GM21786 (cell line): ENCODE measurements around the gene CEP290.

Experiments used
- ATAC-seq: cut with Tn5 transposase; IDR thresholded peaks from one replicate; pipeline ENCODE4 v1.9.1; 2021; ENCODE audit not compliant: unreplicated experiment

CEP290 gene

GRCh38 chr12:88141774-88142609 lies at the start of gene CEP290, which contains the start of gene TMTC3:
TSS of gene CEP290 (minus strand) at chr12:88142088. CDS start at chr12:88141307, 781 bp downstream.
TSS of gene TMTC3 (plus strand) at chr12:88142307. CDS start at chr12:88148316, 6,009 bp downstream.
- ATAC-seq: peak; percentile 93

GRCh38 chr12:88188180-88188579 lies 46.3 kb upstream of the CEP290 start:
- no peak for ATAC-seq

DNA sequence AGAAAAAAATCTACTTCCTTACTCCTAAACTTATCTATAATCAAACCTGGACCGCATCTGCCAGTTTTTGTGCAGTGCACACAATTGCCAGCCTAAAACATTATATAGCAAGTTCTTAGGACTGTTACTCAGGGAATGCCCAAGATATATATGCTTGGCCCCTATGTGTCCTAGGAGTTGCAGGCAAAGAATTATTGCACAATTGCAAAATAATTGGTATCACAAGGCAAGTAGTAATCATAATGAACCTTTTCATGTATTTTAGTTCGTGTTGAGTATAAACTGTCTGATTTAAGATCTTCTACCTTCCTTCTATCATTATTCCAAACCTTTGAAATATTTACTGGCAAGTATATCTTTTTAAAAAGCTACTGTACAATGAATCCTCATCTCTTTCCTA lies 45.7 kb upstream of the CEP290 start:
- ATAC-seq: no peak

- peak; percentile 93 for ATAC-seq
Measured at GRCh38 chr12:88185988-88186387, 44.1 kb upstream of the CEP290 start.

DNA sequence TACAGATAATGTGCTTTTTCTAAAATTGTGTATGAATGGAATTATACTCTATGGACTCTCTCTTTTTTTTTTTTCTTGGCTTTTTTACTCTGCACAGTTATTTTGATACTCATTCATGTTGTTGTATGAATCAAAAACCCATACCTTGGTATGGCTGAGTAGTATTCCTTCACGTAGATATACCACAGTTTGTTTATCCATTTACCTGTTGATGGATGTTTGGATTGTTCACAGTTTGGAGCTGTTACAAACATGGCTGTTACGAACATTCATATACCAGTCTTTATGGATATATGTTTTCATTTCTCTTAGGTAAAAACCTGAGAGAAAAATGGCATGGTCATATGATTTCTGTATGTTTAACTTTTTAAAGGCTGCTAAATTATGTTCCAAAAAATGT lies 43.4 kb upstream of the CEP290 start:
- no peak for ATAC-seq

DNA sequence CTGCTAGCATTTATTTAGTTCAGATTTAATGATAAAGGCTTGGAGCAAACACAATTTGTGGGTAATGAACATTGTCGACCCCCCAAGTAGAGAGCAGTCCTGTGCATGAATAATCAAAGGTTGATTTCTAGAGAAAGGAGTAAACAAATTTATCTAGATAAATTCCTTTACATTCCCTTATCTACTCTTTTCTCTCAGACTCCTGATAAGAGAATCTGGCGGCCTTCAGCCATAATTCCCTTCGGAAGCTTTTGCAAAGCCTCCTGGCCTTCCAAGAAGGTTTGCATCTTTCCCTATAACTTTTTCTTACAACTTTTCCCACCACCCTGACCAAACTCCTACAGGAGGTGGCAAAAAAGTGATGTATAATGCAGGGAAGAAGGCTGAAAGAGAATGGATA lies 42.3 kb upstream of the CEP290 start:
- no peak for ATAC-seq

- no peak for ATAC-seq
Measured at GRCh38 chr12:88182416-88182815, 40.5 kb upstream of the CEP290 start.

- ATAC-seq: no peak
Measured at GRCh38 chr12:88181881-88182280, 40.0 kb upstream of the CEP290 start.

GRCh38 chr12:88179436-88180014 lies 37.6 kb upstream of the CEP290 start:
- no peak for ATAC-seq

DNA sequence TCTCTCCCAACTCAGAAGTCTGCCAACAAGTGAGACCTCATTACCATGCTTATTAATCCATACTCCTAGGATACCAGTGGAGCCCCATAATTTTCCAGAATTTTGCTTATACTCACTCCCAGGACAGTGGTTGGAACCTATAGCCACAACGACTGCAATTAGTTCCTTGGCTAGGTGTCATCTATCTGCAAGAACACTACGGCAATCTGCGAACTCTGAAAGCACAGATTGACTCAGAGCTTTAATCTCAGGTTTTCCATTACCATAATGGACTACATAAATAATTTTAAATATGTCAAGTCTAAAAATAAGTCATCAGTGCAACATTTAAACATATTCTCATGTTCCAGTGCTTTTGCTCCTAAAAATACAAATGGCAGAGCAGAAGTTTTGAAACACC lies 33.7 kb upstream of the CEP290 start:
- ATAC-seq: no peak

DNA sequence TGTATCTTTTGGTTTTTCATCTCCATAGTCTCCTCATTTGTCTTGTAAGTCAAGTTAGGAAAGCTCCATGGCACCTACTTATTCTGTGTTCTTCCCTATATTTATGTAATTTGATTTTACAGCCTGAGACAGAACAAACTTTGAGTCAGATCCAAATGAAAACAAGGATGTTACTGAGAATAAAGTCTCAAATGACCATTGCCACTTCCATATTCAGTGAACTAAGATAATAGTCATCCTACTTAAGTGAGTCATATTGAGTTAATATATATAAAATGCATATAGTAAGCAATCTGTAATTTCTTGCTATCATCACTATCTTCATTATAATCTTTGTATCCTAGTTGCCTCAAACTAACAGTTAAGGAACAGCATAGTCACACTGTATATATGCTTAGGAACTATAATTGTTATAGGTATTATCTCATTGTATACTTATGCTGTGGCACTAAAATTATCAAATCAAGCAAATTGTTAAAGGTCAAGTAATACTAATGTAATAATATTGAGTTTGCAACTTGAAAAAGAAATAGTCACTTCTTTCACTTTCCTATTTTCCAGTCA lies 31.0 kb upstream of the CEP290 start:
- ATAC-seq: no peak

- no peak for ATAC-seq
Measured at GRCh38 chr12:88167384-88167783, 25.5 kb upstream of the CEP290 start.

- no peak for ATAC-seq
Measured at GRCh38 chr12:88166179-88166578, 24.3 kb upstream of the CEP290 start.

DNA sequence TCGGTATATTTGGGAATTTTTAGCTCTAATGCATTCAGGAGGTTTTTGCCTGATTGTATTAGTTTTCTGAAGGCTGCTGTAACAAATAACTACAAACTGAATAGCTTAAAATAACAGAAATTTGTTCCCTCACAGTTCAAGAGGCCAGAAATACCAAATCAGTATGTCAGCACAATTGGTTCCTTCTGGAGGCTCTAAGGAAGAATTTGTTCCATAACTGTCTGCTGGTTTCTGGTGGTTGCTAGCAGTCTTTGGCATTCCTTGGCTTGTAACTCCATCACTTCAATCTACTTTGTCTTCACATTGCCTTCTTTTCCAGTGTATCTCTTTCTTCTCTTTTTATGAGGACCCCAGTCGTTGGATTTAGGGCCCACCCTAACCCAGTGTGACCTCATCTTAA lies 21.5 kb upstream of the CEP290 start:
- ATAC-seq: no peak

DNA sequence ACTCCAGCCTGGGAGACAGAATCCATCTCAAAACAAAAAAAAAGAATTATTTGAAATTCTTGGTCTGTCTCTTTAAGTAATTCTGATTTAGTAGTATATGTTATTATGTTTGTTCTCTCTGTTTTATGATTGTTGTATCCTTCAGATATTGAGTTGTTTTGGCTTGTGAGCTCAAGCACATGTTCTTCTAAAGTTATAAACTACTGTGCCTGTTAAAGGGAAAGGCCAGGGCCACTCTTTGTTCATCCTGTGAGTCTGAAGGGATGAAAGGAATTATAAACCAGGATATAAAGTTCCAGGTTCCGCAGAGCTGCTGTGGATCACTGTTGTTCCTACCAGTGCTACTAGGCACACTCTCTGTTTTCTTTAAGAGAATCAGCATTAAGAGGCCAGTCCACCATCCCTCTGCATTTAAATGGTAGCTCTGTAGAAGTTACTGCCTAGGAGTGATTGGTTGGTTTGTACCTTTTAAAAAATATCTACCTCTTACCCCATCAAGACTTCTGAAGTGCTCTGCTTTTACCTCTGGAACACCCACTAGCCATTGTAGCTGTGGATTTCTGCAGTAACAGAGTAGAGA lies 14.3 kb upstream of the CEP290 start:
- ATAC-seq: no peak

DNA sequence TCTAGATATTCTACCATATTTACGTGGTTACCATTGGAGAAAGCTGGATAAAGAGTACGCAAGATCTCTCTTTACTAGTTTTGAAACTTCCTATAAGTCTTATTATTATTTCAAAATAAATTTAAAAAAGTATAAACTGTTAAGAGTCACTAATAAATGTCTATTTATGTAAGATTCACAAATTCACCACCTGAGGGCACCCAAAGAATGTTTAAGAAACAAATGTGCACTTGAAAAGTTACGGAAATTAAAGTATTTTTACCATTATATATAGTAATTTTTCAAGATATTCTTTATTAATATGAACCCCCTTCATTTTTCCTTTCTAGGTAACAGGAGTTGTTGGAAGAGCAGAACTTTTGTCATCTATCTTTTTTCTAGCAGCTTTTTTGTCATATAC lies 12.1 kb upstream of the CEP290 start:
- ATAC-seq: no peak

DNA sequence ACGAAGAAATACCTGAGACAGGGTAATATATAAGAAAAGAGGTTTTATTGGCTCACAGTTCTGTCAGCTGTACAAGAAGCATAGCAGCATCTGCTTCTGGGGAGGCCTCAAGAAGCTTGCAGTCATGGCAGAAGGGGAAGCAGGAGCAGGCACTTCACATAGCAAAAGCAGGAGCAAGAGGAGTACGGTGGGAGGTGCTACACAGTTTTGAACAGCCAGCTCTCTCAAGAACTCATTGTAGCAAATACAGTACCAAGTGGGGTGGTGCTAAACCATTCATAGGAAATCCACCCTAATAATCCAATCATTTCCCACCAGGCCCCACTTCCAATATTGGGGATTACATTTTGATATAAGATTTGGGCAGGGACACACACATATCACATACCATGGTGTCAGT lies 8.2 kb upstream of the CEP290 start:
- ATAC-seq: no peak

DNA sequence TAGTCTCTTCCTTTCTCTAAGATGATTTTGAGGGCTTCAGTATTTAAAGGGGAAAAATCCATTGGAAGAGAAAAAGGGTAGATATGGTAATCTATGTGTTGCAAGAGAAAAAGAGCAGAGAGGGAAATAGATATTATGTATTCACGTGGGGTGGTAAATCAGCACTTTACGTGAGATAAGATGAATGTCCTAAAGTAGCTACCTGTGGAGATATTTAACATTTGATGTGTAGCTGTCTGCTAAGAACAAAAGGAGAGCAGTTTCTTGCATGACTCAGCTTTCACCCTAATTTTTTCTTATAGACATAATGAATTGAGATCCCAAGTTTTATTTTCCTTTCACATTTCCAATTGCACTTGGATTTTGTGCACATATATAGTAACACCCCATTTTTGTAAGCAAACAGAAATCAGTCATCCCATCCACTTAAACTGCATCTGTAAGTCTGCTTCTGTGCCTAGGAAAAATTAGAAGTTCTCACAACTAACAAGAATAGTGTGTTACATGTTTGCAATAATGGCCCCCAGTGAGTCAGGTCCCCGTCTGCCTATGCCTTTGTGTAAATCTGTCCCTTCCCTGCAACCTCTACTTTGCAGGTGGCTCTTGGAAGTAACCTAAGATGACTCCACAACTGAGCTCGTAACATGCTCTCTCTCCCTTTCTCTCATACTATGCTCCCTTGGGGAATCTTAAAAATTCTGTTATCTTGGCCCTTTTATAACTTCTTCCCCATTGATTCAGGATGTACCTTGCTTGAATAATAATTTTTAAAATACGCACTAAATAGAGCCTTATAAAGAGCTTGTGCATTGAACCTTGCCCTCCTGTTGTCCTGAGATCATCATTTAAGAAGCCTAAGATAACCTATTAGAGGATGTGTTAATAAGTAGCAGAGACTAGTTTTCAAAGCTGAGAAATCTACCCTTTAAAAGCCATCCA lies 3.9 kb upstream of the CEP290 start:
- no peak for ATAC-seq

- no peak for ATAC-seq
Measured at GRCh38 chr12:88144546-88145468, 2.9 kb upstream of the CEP290 start.

GRCh38 chr12:88144037-88144436 lies 2.1 kb upstream of the CEP290 start:
- no peak for ATAC-seq
